HepG2 (cell line): ENCODE measurements around the gene FAM219A. TPM values are rescaled to one million over a fixed set of nuclear protein-coding genes. Genes with fewer than 3 reads are reported as not detected.

Experiments used
- FOXA1 ChIP-seq, 2 experiments: fragments of 450-650 bp in 1 of 2; sonication (generic) in 1 of 2; formaldehyde crosslinking in 1 of 2; IDR thresholded peaks; 2 replicates each; pipeline versions ENCODE4 v1.4.0 to v1.6.1; 2016 to 2020; ENCODE audit warnings: missing genetic modification reagents in 1 of 2
- ISL2 ChIP-seq: sonication (generic); formaldehyde crosslinking; IDR thresholded peaks from 2 replicates; pipeline ENCODE4 v1.5.0; 2020; ENCODE audit warnings: missing genetic modification reagents
- KDM5A ChIP-seq: fragments of 200-600 bp; sonication (generic); IDR thresholded peaks from 2 replicates; pipeline ENCODE4 v1.7.0; 2018; ENCODE audit warnings: antibody characterized with exemption, mild to moderate bottlenecking, low read length, borderline replicate concordance
- SNRNP70 ChIP-seq: fragments of 200-400 bp; formaldehyde crosslinking; IDR thresholded peaks from 2 replicates; pipeline ENCODE4 v1.6.1; 2017; ENCODE audit warnings: mild to moderate bottlenecking, low read depth, low read length, moderate library complexity
- ZBTB3 ChIP-seq: sonication (generic); formaldehyde crosslinking; IDR thresholded peaks from 2 replicates; pipeline ENCODE4 v1.4.0; 2020; ENCODE audit warnings: low read depth, mild to moderate bottlenecking, moderate library complexity, missing genetic modification reagents, borderline replicate concordance
- ZFP90 ChIP-seq: sonication (generic); formaldehyde crosslinking; IDR thresholded peaks from 2 replicates; pipeline ENCODE4 v1.8.0; 2022; ENCODE audit warnings: missing genetic modification reagents, mild to moderate bottlenecking, inconsistent platforms, borderline replicate concordance
- ZNF160 ChIP-seq: sonication (generic); formaldehyde crosslinking; IDR thresholded peaks from 2 replicates; pipeline ENCODE4 v1.8.0; 2022; ENCODE audit warnings: mild to moderate bottlenecking, inconsistent platforms, missing genetic modification reagents
- ZNF280D ChIP-seq: sonication (generic); formaldehyde crosslinking; IDR thresholded peaks from 2 replicates; pipeline ENCODE4 v1.5.1; 2020; ENCODE audit warnings: mild to moderate bottlenecking, missing genetic modification reagents
- ZNF780A ChIP-seq: sonication (generic); formaldehyde crosslinking; IDR thresholded peaks from 2 replicates; pipeline ENCODE4 v1.8.0; 2022; ENCODE audit warnings: mild to moderate bottlenecking, missing genetic modification reagents, moderate library complexity
- polyA plus RNA-seq, 8 experiments: library from polyadenylated mRNA; depleted of rRNA in 3 of 8; stranded (reverse) in 7 of 8; unstranded in 1 of 8; fragments of >200 nt; fragmentation: Illumina TruSeq in 4 of 8; extraction: Trizol in 4 of 8; gene quantifications; 2 replicates each; pipeline versions ENCODE4 v1.2.1 to v1.2.3, GENCODE V29; 2011 to 2016; ENCODE audit warnings: low read depth in 4 of 8, missing spikeins in 1 of 8, mixed read lengths in 1 of 8; ENCODE audit not compliant: insufficient read depth in 1 of 8
- total RNA-seq, 5 experiments: library from RNA; depleted of rRNA; stranded (reverse); fragments of >200 nt; fragmentation: Illumina TruSeq; extraction: Trizol; gene quantifications; 2 replicates each; pipeline ENCODE4 v1.2.3, GENCODE V29; 2016; ENCODE audit warnings: low read depth in 1 of 5
- TF ChIP-seq, protein P1 (sequence below): sonication (generic); formaldehyde crosslinking; IDR thresholded peaks from 2 replicates; pipeline ENCODE4 v1.4.0; 2020; ENCODE audit warnings: mild to moderate bottlenecking, missing genetic modification reagents
- TF ChIP-seq, protein P2 (sequence below): sonication (generic); formaldehyde crosslinking; IDR thresholded peaks from 2 replicates; pipeline ENCODE4 v1.9.0; 2021; ENCODE audit warnings: missing genetic modification reagents, borderline replicate concordance

Gene FAM219A
- total and polyA plus RNA-seq, 2 of the 13 experiments (the other 11 are each of a cell fraction or from before 2014, with no cell fraction given): 3.9 to 6.4 TPM

GRCh38 chr9:34376596-34377403 is 81.6 kb downstream of the FAM219A start, which contains the start of gene MYORG (continued):
- TF ChIP-seq, protein P1, sequence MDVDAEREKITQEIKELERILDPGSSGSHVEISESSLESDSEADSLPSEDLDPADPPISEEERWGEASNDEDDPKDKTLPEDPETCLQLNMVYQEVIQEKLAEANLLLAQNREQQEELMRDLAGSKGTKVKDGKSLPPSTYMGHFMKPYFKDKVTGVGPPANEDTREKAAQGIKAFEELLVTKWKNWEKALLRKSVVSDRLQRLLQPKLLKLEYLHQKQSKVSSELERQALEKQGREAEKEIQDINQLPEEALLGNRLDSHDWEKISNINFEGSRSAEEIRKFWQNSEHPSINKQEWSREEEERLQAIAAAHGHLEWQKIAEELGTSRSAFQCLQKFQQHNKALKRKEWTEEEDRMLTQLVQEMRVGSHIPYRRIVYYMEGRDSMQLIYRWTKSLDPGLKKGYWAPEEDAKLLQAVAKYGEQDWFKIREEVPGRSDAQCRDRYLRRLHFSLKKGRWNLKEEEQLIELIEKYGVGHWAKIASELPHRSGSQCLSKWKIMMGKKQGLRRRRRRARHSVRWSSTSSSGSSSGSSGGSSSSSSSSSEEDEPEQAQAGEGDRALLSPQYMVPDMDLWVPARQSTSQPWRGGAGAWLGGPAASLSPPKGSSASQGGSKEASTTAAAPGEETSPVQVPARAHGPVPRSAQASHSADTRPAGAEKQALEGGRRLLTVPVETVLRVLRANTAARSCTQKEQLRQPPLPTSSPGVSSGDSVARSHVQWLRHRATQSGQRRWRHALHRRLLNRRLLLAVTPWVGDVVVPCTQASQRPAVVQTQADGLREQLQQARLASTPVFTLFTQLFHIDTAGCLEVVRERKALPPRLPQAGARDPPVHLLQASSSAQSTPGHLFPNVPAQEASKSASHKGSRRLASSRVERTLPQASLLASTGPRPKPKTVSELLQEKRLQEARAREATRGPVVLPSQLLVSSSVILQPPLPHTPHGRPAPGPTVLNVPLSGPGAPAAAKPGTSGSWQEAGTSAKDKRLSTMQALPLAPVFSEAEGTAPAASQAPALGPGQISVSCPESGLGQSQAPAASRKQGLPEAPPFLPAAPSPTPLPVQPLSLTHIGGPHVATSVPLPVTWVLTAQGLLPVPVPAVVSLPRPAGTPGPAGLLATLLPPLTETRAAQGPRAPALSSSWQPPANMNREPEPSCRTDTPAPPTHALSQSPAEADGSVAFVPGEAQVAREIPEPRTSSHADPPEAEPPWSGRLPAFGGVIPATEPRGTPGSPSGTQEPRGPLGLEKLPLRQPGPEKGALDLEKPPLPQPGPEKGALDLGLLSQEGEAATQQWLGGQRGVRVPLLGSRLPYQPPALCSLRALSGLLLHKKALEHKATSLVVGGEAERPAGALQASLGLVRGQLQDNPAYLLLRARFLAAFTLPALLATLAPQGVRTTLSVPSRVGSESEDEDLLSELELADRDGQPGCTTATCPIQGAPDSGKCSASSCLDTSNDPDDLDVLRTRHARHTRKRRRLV: peak; percentile 86; the same call in 1 of the 2 replicates
- TF ChIP-seq ZBTB3 (CRISPR knock-in tag) (0 out of 2 replicates have a peak, but pooled peaks have one; percentile 34), SNRNP70 (no peak), ISL2 (CRISPR knock-in tag) (peak; percentile 81), ZNF160 (CRISPR knock-in tag) (0 out of 2 replicates have a peak, but pooled peaks have one; percentile 58), FOXA1 (IDR thresholded peaks at IDR 0.05) (no peak), FOXA1 (CRISPR knock-in tag; IDR thresholded peaks at IDR 0.05) (no peak), ZFP90 (no peak; the same call in 1 of the 2 replicates), ZNF280D (CRISPR knock-in tag) (no peak), KDM5A (no peak; the same call in 1 of the 2 replicates), ZNF780A (CRISPR knock-in tag) (no peak; the same call in 1 of the 2 replicates)
- TF ChIP-seq, protein P2, sequence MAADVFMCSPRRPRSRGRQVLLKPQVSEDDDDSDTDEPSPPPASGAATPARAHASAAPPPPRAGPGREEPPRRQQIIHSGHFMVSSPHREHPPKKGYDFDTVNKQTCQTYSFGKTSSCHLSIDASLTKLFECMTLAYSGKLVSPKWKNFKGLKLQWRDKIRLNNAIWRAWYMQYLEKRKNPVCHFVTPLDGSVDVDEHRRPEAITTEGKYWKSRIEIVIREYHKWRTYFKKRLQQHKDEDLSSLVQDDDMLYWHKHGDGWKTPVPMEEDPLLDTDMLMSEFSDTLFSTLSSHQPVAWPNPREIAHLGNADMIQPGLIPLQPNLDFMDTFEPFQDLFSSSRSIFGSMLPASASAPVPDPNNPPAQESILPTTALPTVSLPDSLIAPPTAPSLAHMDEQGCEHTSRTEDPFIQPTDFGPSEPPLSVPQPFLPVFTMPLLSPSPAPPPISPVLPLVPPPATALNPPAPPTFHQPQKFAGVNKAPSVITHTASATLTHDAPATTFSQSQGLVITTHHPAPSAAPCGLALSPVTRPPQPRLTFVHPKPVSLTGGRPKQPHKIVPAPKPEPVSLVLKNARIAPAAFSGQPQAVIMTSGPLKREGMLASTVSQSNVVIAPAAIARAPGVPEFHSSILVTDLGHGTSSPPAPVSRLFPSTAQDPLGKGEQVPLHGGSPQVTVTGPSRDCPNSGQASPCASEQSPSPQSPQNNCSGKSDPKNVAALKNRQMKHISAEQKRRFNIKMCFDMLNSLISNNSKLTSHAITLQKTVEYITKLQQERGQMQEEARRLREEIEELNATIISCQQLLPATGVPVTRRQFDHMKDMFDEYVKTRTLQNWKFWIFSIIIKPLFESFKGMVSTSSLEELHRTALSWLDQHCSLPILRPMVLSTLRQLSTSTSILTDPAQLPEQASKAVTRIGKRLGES: no peak
